Measurements from ENCODE around the gene ACTR3C. TPM values are rescaled to one million over a fixed set of nuclear protein-coding genes. Genes with fewer than 3 reads are reported as not detected.

ACTR3C gene
- total and polyA plus RNA-seq, 2 of the 13 experiments (the other 11 are each of a cell fraction or from before 2014, with no cell fraction given), result 3.8 to 7.5 TPM

DNA sequence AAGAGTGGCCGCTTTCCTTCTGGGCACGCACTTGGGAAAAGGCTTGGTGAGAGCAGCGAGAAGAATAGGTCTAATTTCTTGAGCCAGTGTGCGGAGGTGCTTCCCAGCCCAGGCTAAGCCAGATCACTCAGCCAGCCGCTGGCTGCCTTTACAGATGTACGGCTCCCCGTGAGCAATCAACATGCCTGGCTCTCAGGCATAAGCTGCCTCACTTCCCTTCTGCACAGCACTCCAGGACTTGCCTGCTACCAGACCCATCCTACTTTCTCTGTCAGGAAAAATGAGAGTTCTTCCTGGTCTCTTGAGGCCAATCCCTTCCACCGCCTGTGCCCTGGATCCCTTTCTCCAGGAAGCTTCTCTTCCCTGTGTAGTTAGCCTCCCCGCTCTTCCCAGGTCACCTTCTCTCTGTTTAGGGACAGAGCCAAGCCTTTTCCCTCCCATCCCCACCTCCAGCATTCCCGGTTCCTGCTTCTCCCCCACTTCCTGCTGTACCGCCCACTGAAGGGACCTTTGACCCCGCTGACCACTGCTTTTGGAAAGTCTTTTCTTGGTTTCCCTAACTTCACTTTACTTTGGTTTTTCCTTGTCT, 1.1 kb upstream of the ACTR3C start (continued):
- TF ChIP-seq SMAD9 (CRISPR knock-in tag; IDR thresholded peaks at IDR 0.05) (no peak), IKZF1 (IDR thresholded peaks at IDR 0.05) (no peak), FOXC1 (CRISPR knock-in tag; IDR thresholded peaks at IDR 0.05; ENCODE audit: borderline replicate concordance) (0 out of 2 replicates have a peak, but pooled peaks have one; percentile 47), ZNF292 (CRISPR knock-in tag; IDR thresholded peaks at IDR 0.05; ENCODE audit: borderline replicate concordance, low read depth) (no peak), EED (CRISPR knock-in tag; IDR thresholded peaks at IDR 0.05) (no peak), SP5 (CRISPR knock-in tag; IDR thresholded peaks at IDR 0.05; ENCODE audit: borderline replicate concordance, low read depth) (peak; percentile 86), NFKBIZ (CRISPR knock-in tag; IDR thresholded peaks at IDR 0.05) (no peak), CAMTA2 (CRISPR knock-in tag; IDR thresholded peaks at IDR 0.05; ENCODE audit: borderline replicate concordance) (no peak), ZNF343 (CRISPR knock-in tag; IDR thresholded peaks at IDR 0.05) (no peak), ZSCAN29 (CRISPR knock-in tag; conservative IDR thresholded peaks at IDR 0.05) (no peak), ZNF326 (CRISPR knock-in tag; IDR thresholded peaks at IDR 0.05; ENCODE audit: borderline replicate concordance) (no peak), NR2F6 (IDR thresholded peaks at IDR 0.05) (peak; percentile 83), NR2F6 (CRISPR knock-in tag; IDR thresholded peaks at IDR 0.05) (peak; percentile 89), HOXA9 (CRISPR knock-in tag; IDR thresholded peaks at IDR 0.05; ENCODE audit: borderline replicate concordance) (no peak)
- TF ChIP-seq, protein P1, sequence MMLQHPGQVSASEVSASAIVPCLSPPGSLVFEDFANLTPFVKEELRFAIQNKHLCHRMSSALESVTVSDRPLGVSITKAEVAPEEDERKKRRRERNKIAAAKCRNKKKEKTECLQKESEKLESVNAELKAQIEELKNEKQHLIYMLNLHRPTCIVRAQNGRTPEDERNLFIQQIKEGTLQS (CRISPR knock-in tag; IDR thresholded peaks at IDR 0.05), result no peak
- TF ChIP-seq, protein P2, sequence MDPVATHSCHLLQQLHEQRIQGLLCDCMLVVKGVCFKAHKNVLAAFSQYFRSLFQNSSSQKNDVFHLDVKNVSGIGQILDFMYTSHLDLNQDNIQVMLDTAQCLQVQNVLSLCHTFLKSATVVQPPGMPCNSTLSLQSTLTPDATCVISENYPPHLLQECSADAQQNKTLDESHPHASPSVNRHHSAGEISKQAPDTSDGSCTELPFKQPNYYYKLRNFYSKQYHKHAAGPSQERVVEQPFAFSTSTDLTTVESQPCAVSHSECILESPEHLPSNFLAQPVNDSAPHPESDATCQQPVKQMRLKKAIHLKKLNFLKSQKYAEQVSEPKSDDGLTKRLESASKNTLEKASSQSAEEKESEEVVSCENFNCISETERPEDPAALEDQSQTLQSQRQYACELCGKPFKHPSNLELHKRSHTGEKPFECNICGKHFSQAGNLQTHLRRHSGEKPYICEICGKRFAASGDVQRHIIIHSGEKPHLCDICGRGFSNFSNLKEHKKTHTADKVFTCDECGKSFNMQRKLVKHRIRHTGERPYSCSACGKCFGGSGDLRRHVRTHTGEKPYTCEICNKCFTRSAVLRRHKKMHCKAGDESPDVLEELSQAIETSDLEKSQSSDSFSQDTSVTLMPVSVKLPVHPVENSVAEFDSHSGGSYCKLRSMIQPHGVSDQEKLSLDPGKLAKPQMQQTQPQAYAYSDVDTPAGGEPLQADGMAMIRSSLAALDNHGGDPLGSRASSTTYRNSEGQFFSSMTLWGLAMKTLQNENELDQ (CRISPR knock-in tag; IDR thresholded peaks at IDR 0.05; ENCODE audit: borderline replicate concordance), result no peak
- TF ChIP-seq, protein P3, sequence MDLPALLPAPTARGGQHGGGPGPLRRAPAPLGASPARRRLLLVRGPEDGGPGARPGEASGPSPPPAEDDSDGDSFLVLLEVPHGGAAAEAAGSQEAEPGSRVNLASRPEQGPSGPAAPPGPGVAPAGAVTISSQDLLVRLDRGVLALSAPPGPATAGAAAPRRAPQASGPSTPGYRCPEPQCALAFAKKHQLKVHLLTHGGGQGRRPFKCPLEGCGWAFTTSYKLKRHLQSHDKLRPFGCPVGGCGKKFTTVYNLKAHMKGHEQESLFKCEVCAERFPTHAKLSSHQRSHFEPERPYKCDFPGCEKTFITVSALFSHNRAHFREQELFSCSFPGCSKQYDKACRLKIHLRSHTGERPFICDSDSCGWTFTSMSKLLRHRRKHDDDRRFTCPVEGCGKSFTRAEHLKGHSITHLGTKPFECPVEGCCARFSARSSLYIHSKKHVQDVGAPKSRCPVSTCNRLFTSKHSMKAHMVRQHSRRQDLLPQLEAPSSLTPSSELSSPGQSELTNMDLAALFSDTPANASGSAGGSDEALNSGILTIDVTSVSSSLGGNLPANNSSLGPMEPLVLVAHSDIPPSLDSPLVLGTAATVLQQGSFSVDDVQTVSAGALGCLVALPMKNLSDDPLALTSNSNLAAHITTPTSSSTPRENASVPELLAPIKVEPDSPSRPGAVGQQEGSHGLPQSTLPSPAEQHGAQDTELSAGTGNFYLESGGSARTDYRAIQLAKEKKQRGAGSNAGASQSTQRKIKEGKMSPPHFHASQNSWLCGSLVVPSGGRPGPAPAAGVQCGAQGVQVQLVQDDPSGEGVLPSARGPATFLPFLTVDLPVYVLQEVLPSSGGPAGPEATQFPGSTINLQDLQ (CRISPR knock-in tag; IDR thresholded peaks at IDR 0.05), result 0 out of 2 replicates have a peak, but pooled peaks have one; percentile 59
- TF ChIP-seq, protein P4, sequence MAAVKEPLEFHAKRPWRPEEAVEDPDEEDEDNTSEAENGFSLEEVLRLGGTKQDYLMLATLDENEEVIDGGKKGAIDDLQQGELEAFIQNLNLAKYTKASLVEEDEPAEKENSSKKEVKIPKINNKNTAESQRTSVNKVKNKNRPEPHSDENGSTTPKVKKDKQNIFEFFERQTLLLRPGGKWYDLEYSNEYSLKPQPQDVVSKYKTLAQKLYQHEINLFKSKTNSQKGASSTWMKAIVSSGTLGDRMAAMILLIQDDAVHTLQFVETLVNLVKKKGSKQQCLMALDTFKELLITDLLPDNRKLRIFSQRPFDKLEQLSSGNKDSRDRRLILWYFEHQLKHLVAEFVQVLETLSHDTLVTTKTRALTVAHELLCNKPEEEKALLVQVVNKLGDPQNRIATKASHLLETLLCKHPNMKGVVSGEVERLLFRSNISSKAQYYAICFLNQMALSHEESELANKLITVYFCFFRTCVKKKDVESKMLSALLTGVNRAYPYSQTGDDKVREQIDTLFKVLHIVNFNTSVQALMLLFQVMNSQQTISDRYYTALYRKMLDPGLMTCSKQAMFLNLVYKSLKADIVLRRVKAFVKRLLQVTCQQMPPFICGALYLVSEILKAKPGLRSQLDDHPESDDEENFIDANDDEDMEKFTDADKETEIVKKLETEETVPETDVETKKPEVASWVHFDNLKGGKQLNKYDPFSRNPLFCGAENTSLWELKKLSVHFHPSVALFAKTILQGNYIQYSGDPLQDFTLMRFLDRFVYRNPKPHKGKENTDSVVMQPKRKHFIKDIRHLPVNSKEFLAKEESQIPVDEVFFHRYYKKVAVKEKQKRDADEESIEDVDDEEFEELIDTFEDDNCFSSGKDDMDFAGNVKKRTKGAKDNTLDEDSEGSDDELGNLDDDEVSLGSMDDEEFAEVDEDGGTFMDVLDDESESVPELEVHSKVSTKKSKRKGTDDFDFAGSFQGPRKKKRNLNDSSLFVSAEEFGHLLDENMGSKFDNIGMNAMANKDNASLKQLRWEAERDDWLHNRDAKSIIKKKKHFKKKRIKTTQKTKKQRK (IDR thresholded peaks at IDR 0.05; ENCODE audit: low read length), result no peak
- TF ChIP-seq, protein P5, sequence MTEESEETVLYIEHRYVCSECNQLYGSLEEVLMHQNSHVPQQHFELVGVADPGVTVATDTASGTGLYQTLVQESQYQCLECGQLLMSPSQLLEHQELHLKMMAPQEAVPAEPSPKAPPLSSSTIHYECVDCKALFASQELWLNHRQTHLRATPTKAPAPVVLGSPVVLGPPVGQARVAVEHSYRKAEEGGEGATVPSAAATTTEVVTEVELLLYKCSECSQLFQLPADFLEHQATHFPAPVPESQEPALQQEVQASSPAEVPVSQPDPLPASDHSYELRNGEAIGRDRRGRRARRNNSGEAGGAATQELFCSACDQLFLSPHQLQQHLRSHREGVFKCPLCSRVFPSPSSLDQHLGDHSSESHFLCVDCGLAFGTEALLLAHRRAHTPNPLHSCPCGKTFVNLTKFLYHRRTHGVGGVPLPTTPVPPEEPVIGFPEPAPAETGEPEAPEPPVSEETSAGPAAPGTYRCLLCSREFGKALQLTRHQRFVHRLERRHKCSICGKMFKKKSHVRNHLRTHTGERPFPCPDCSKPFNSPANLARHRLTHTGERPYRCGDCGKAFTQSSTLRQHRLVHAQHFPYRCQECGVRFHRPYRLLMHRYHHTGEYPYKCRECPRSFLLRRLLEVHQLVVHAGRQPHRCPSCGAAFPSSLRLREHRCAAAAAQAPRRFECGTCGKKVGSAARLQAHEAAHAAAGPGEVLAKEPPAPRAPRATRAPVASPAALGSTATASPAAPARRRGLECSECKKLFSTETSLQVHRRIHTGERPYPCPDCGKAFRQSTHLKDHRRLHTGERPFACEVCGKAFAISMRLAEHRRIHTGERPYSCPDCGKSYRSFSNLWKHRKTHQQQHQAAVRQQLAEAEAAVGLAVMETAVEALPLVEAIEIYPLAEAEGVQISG (CRISPR knock-in tag; IDR thresholded peaks at IDR 0.05), result peak; percentile 26; the same call in 1 of the 2 replicates

All from HepG2 (cell line).